Naive thymus-derived CD4-positive, alpha-beta T cell (primary cell): ENCODE results near the gene PHOSPHO1. TPM values are rescaled to one million over a fixed set of nuclear protein-coding genes. Genes with fewer than 3 reads are reported as not detected.

Experiments used
- ATAC-seq: fragments of 150-1000 bp; cut with Tn5 transposase; 2 replicates; pipeline ENCODE4 v1.10.0; 2021; ENCODE audit warnings: mild to moderate bottlenecking, moderate library complexity
- CTCF ChIA-PET: fragments of 350-600 bp; sonication (Branson Sonifier 250); formaldehyde crosslinking; loops from one replicate; lab custom pipeline; 2021; ENCODE audit warnings: antibody characterized with exemption; lab: Charles Lee
- POLR2A ChIA-PET: fragments of 350-600 bp; sonication (Branson Sonifier 250); formaldehyde crosslinking; loops from one replicate; lab custom pipeline; 2021; ENCODE audit warnings: antibody characterized with exemption, inconsistent platforms; lab: Charles Lee
- DNase-seq, 9 donors: peaks; one replicate each; pipeline versions ENCODE4 v3.0.0 to v3.0.0-alpha.2; 2020 to 2022; ENCODE audit warnings: mixed read lengths in 1 of 9
- H3K27ac ChIP-seq: one replicate; pipeline ENCODE4 v1.7.0; 2013; ENCODE audit warnings: mild to moderate bottlenecking, low read depth, low read length, moderate library complexity
- H3K27me3 ChIP-seq, 2 donors: one replicate each; pipeline ENCODE4 v1.7.0; 2013; ENCODE audit warnings: low read length in 2 of 2, mild to moderate bottlenecking in 2 of 2, moderate library complexity in 2 of 2; ENCODE audit not compliant: control insufficient read depth in 2 of 2, insufficient read depth in 2 of 2
- H3K36me3 ChIP-seq, 3 experiments: 1 replicate in 2 of 3; 2 replicates in 1 of 3; pipeline ENCODE4 v1.7.0; 2013; ENCODE audit warnings: low read length in 3 of 3, mild to moderate bottlenecking in 3 of 3, moderate library complexity in 1 of 3; ENCODE audit not compliant: insufficient read depth in 3 of 3, control insufficient read depth in 2 of 3
- H3K4me1 ChIP-seq, 2 donors: one replicate each; pipeline ENCODE4 v1.7.0; 2013; ENCODE audit warnings: low read length in 2 of 2, mild to moderate bottlenecking in 2 of 2, moderate library complexity in 1 of 2; ENCODE audit not compliant: control insufficient read depth in 2 of 2, insufficient read depth in 2 of 2
- H3K4me3 ChIP-seq: 2 replicates; pipeline ENCODE4 v1.7.0; 2013; ENCODE audit warnings: mild to moderate bottlenecking, low read length
- H3K9me3 ChIP-seq, 3 experiments: 1 replicate in 2 of 3; 2 replicates in 1 of 3; pipeline ENCODE4 v1.7.0; 2013; ENCODE audit warnings: low read length in 3 of 3; ENCODE audit not compliant: control insufficient read depth in 2 of 3
- H3K27ac Mint-ChIP-seq, 9 donors: one replicate each; pipeline ENCODE4 v1.8.0; 2020 to 2022; ENCODE audit warnings: mixed read lengths in 9 of 9, mild to moderate bottlenecking in 8 of 9, moderate library complexity in 5 of 9, inconsistent platforms in 2 of 9
- H3K27me3 Mint-ChIP-seq, 5 donors: one replicate each; pipeline ENCODE4 v1.8.0; 2021 to 2022; ENCODE audit warnings: mixed read lengths in 5 of 5, mild to moderate bottlenecking in 1 of 5
- H3K36me3 Mint-ChIP-seq, 5 donors: one replicate each; pipeline ENCODE4 v1.8.0; 2020 to 2022; ENCODE audit warnings: mixed read lengths in 5 of 5, mild to moderate bottlenecking in 3 of 5, inconsistent platforms in 1 of 5
- H3K4me1 Mint-ChIP-seq, 7 donors: one replicate each; pipeline ENCODE4 v1.8.0; 2020 to 2022; ENCODE audit warnings: mixed read lengths in 7 of 7, mild to moderate bottlenecking in 3 of 7, inconsistent platforms in 1 of 7
- H3K4me3 Mint-ChIP-seq, 10 donors: one replicate each; pipeline ENCODE4 v1.8.0; 2020 to 2022; ENCODE audit warnings: mild to moderate bottlenecking in 10 of 10, mixed read lengths in 10 of 10, moderate library complexity in 6 of 10, inconsistent platforms in 2 of 10
- H3K9me3 Mint-ChIP-seq, 11 donors: one replicate each; pipeline ENCODE4 v1.8.0; 2020 to 2022; ENCODE audit warnings: mixed read lengths in 11 of 11, mild to moderate bottlenecking in 4 of 11, inconsistent platforms in 1 of 11, moderate library complexity in 1 of 11
- intact Hi-C, 2 donors: fragments of 100-400 bp; cut with micrococcal nuclease; formaldehyde crosslinking; loops; one replicate each; pipeline ENCODE4 v1.15.1; 2023
- polyA plus RNA-seq, 2 donors: library from polyadenylated mRNA; unstranded; fragments of 300-500 nt; fragmentation: Illumina TruSeq; gene quantifications; one replicate each; pipeline ENCODE4 v1.2.3, GENCODE V29; 2021
- total RNA-seq, 6 experiments: library from RNA in 5 of 6; stranded (reverse) in 5 of 6; gene quantifications; 1 replicate in 5 of 6; 2 replicates in 1 of 6; pipeline ENCODE4 v1.2.3 and lab custom pipeline; 2021 to 2026

Gene PHOSPHO1
- total and polyA plus RNA-seq, 7 experiments from 2014 or later = 0.17 to 0.99 (median 0.46) TPM; not detected in 4

DNA sequence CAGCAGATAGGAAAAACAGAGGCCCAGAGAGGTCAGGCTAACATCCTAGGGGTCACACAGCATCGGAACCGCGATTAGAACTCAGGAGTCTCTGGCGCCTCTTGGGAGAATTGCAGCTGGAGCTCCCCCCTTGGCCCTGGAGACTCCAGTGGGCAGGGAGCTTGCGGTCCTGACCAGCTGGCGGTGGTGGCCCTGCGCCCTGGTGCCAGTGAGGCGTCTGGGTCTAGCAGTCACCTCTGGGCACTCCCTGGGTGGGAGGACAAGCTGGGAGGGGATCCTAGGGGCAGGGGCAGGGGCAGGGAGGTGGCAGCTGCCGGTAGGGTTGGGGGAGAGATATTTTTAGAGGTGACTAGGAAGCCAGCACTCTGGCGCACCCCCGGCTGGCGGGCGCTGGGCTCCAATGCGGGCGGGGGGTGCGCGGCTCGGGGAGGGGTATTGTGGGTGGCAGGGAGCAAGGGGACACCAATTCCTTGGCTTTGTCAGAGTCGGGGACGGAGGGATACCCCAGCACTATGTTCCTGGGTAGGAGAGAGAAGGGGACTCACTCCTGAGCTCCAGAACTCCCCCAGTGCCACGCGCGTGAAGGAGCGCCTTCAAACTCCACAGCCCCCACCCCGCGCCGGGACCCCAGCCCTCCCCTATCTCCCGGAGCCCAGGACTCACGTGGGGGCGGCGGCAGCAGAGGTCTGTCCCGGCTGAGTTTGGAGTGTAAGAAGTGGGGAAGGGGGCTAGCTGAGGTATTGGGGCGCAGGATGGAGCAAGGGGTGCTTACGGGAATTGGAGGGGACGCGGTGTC lies 584 bp downstream of the PHOSPHO1 start:
- ATAC-seq = no peak
- H3K36me3 ChIP-seq = no peaks in the 10 kb centered on the region
- peak overlapping the region; percentile 81 to 94 (median 86) for H3K4me3 Mint-ChIP-seq
- CTCF ChIA-PET = interaction anchor here (1.6 to 7.0 kb wide), 3 partner anchors 38 to 60 kb away, joined by 3 to 143 read pairs (median 11); no protein-coding TSS in a partner anchor
- DNase-seq = no peak
- no peak overlapping the region for H3K27ac ChIP-seq
- H3K4me1 Mint-ChIP-seq = peaks cover 0 to 31% (median 16%) of the 10 kb centered on the region in 7 donors
- H3K4me3 ChIP-seq = peak overlapping the region; percentile 62
- no peaks in the 10 kb centered on the region for H3K27me3 ChIP-seq
- H3K4me1 ChIP-seq = peaks cover 11 to 18% of the 10 kb centered on the region in 2 donors
- peak overlapping the region in 5 of 9 donors; percentile 30 to 52 (median 38) for H3K27ac Mint-ChIP-seq
- POLR2A ChIA-PET = interaction anchor here (0.6 to 8.9 kb wide), 4 partner anchors 10 to 49 kb away, joined by 3 to 80 read pairs (median 10); no protein-coding TSS in a partner anchor
- H3K36me3 Mint-ChIP-seq = peaks cover 0 to 6% (median 0%) of the 10 kb centered on the region in 5 donors
- H3K27me3 Mint-ChIP-seq = peaks cover 0 to 47% (median 4%) of the 10 kb centered on the region in 5 donors
- no peaks in the 10 kb centered on the region for H3K9me3 ChIP-seq
- peaks cover 0 to 3% (median 0%) of the 10 kb centered on the region in 11 donors for H3K9me3 Mint-ChIP-seq
- intact Hi-C loops = loop anchor here (1.0 to 10.0 kb wide), 5 partner anchors 12 to 285 kb away; partner anchors contain the start of genes ABI3 (in 1 of the 2), GNGT2 (in 1 of the 2), SNF8 (in 1 of the 2) and ZNF652 (in 1 of the 2)

DNA sequence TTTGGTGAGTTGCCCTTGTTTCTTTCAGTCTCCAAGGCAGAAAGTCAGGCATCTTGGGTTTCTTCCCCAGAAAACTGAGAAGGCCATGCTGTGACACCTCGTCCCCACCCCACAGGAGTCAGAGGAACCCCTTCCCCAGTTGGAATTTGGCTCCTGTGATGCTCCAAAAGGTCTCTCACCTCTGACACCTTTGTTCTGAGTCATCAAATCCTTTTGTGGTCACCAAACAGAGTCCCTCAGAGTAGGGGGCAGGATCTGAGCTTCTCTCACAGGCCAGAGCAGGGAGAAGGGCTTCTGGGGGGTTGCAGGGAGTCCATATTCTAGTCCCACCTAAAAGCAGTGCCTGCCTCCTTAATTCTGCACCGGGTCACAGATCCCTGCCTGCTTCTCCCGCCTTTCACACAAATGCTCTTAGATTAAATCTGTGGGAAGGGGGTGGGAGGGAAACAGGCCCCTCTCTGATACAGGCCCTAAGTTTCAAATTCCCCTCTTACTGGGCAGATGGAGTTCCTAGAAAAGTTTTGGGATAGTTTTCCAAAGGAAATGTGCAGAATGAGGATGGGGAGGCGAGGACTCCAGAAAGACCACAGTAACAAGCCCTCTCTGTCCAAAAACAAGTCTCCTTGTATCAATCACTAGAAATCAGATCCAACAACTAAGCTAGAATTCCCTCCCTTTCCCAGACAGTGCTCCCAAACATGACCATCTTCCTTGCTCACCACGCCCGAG lies 1.3 kb downstream of the PHOSPHO1 start:
- CTCF ChIA-PET = interaction anchor here (1.8 to 7.0 kb wide), 2 partner anchors 38 to 47 kb away, joined by 11 to 143 read pairs; no protein-coding TSS in a partner anchor
- H3K9me3 ChIP-seq = no peaks in the 10 kb centered on the region
- H3K36me3 ChIP-seq = no peaks in the 10 kb centered on the region
- DNase-seq (no peak), ATAC-seq (no peak)
- POLR2A ChIA-PET = interaction anchor here (1.0 to 8.9 kb wide), 3 partner anchors 11 to 48 kb away, joined by 3 to 80 read pairs (median 15); no protein-coding TSS in a partner anchor
- no peaks in the 10 kb centered on the region for H3K27me3 ChIP-seq
- peaks cover 0 to 51% (median 4%) of the 10 kb centered on the region in 5 donors for H3K27me3 Mint-ChIP-seq
- H3K9me3 Mint-ChIP-seq = peaks cover 0 to 3% (median 0%) of the 10 kb centered on the region in 11 donors
- H3K27ac Mint-ChIP-seq = peak overlapping the region in 3 of 9 donors; percentile 30 to 52 (median 49)
- H3K36me3 Mint-ChIP-seq = peaks cover 0 to 8% (median 0%) of the 10 kb centered on the region in 5 donors
- H3K4me3 Mint-ChIP-seq = peak overlapping the region; percentile 53 to 94 (median 83)
- H3K27ac ChIP-seq = no peak overlapping the region
- H3K4me3 ChIP-seq = no peak overlapping the region
- intact Hi-C loops = loop anchor here in 1 of 2 donors (10.0 kb wide), 1 partner anchor 284 kb away; the partner anchor contains the start of gene SNF8
- peaks cover 19 to 24% of the 10 kb centered on the region in 2 donors for H3K4me1 ChIP-seq
- peaks cover 0 to 34% (median 17%) of the 10 kb centered on the region in 7 donors for H3K4me1 Mint-ChIP-seq

DNA sequence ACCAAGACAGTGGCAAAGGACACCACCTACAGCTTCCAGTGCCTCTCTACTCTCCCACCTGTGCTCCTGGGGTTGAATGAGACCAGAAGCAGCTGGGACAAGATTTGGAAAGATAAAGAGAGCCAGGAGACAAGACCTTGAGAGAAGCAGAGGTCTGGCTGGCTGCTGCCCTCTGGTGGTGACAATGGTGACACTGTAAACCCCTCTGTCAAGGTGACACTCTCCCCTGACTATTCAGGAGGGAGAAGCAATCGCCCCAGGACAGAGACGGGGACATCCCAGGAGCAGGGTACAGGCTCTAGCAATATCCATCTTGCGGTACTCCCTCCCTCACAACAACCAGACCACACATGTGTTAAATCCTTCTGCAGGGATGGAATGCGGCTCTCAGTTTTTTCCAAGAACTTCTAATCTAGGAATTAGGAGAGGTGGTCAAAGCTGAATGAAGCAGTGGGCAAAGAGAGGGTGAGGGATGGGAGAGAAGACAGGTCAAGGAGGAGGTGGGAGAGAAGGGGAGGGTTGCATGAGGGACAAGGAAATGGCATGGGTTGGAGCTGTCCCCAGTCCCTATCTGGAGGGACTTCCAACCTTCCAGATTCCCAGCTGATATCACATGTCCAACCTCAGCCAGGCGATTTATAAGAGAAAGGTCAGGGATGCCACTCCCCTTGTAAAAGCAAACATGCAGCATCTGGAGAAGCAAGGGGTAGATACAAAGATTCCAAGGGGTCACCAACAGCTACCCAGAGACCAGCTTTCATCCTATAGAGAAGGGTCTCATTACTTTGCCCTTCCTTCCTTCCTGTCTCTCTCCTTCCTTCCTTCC lies 2.9 kb downstream of the PHOSPHO1 start:
- intact Hi-C loops = loop anchor here (1.0 to 10.0 kb wide), 6 partner anchors 17 to 283 kb away; partner anchors contain the start of genes ABI3 (in 1 of the 2), GNGT2 (in 1 of the 2) and SNF8 (in 1 of the 2)
- peaks cover 0 to 17% (median 4%) of the 10 kb centered on the region in 5 donors for H3K36me3 Mint-ChIP-seq
- Histone ChIP-seq H3K9me3 (no peaks in the 10 kb centered on the region), H3K4me3 (no peak overlapping the region), H3K27ac (no peak overlapping the region), H3K4me1 (peaks cover 30 to 40% of the 10 kb centered on the region in 2 donors), H3K27me3 (no peaks in the 10 kb centered on the region), H3K36me3 (peaks cover 0 to 4% (median 0%) of the 10 kb centered on the region in 3 experiments)
- peaks cover 7 to 46% (median 30%) of the 10 kb centered on the region in 7 donors for H3K4me1 Mint-ChIP-seq
- ATAC-seq (peak; percentile 48), DNase-seq (peak; percentile 47 to 75 (median 68))
- H3K9me3 Mint-ChIP-seq = peaks cover 0 to 3% (median 0%) of the 10 kb centered on the region in 11 donors
- H3K27me3 Mint-ChIP-seq = peaks cover 0 to 46% (median 4%) of the 10 kb centered on the region in 5 donors
- ChIA-PET POLR2A (interaction anchor here (1.1 to 8.9 kb wide), 5 partner anchors 15 to 135 kb away, joined by 3 to 80 read pairs (median 6); no protein-coding TSS in a partner anchor), CTCF (interaction anchor here (0.7 to 7.0 kb wide), 17 partner anchors 9 to 1629 kb away, joined by 3 to 143 read pairs (median 4); partner anchors contain the start of genes ABI3 and GNGT2)
- H3K27ac Mint-ChIP-seq = peak overlapping the region in 2 of 9 donors; percentile 5 to 40
- H3K4me3 Mint-ChIP-seq = peak overlapping the region in 2 of 10 donors; percentile 14 to 43

DNA sequence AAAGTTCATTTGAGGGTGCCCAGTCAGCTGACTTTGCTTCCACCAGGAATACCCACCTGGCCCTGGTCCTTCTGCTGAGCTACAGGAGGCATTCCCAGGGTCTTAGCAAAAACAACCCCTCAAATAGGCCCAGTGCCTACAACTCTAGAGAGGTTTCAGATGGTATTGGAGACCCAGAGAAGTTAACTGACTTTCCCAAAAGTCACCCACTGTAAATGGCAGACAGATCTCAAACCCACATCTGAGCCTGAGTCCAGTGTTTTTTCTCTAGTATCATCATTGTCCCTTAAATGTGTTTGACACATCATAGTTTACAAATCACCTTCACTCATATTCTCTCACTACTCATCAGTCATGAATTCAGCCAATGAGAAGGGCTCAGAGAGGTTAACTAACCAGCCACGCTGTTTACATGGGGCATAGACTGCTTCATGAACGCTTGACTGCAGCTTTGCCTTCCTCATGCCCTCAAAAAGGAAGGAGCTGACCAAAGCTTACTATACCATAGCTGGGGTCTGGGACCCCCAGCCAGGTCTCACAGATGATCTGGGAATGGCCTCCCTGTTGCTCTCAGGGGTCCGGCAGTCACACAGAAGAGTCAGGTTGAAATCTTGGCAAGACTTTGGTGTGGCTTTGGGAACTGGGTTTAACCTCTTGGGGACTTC lies 3.7 kb downstream of the PHOSPHO1 start:
- H3K36me3 Mint-ChIP-seq = peaks cover 0 to 23% (median 4%) of the 10 kb centered on the region in 5 donors
- POLR2A ChIA-PET = interaction anchor here (0.6 to 8.9 kb wide), 8 partner anchors 14 to 136 kb away, joined by 3 to 80 read pairs (median 4); no protein-coding TSS in a partner anchor
- DNase-seq = no peak
- H3K4me1 Mint-ChIP-seq = peaks cover 7 to 50% (median 31%) of the 10 kb centered on the region in 7 donors
- Histone ChIP-seq H3K9me3 (no peaks in the 10 kb centered on the region), H3K36me3 (peaks cover 0 to 12% (median 7%) of the 10 kb centered on the region in 3 experiments), H3K4me3 (no peak overlapping the region), H3K27ac (no peak overlapping the region), H3K27me3 (no peaks in the 10 kb centered on the region), H3K4me1 (peaks cover 30 to 42% of the 10 kb centered on the region in 2 donors)
- ATAC-seq = no peak
- CTCF ChIA-PET = interaction anchor here (1.0 to 7.0 kb wide), 12 partner anchors 10 to 71 kb away, joined by 3 to 143 read pairs (median 9); partner anchors contain the start of genes ABI3 and GNGT2
- H3K27ac Mint-ChIP-seq = peak overlapping the region in 2 of 9 donors; percentile 5 to 40
- H3K9me3 Mint-ChIP-seq = peaks cover 0 to 3% (median 0%) of the 10 kb centered on the region in 11 donors
- peak overlapping the region in 1 of 10 donors; percentile 14 for H3K4me3 Mint-ChIP-seq
- intact Hi-C loops = loop anchor here (1.0 to 10.0 kb wide), 6 partner anchors 17 to 282 kb away; partner anchors contain the start of genes ABI3 (in 1 of the 2), GNGT2 (in 1 of the 2) and SNF8 (in 1 of the 2)
- H3K27me3 Mint-ChIP-seq = peaks cover 0 to 45% (median 4%) of the 10 kb centered on the region in 5 donors
